Measurements from ENCODE around the gene NID1.

NID1 gene

DNA sequence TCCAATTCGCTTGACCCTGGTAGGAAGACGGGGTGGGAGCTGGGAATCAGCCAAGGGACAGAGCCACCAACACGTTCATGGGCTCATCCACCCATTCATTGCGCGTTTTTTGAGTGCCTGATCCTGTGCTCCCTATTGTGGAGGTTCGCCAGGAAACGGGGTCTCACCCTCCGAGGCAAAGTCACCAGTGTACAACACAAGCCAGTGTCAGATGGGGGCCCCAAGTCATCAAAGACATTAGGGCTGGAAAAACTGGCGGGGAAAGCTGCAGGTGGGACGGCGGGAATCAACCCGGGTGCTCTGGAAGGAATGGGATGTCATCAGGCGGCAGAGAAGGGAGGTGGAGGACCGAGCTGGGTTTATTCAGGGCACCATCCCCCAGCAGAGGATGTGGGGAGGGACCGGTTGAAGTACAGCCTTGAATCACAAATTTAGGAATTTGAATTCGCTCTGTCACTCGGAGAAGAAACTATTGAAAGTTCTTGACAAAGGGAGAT is 667 bp upstream of the NID1 start:
- no peak for DNase-seq

DNA sequence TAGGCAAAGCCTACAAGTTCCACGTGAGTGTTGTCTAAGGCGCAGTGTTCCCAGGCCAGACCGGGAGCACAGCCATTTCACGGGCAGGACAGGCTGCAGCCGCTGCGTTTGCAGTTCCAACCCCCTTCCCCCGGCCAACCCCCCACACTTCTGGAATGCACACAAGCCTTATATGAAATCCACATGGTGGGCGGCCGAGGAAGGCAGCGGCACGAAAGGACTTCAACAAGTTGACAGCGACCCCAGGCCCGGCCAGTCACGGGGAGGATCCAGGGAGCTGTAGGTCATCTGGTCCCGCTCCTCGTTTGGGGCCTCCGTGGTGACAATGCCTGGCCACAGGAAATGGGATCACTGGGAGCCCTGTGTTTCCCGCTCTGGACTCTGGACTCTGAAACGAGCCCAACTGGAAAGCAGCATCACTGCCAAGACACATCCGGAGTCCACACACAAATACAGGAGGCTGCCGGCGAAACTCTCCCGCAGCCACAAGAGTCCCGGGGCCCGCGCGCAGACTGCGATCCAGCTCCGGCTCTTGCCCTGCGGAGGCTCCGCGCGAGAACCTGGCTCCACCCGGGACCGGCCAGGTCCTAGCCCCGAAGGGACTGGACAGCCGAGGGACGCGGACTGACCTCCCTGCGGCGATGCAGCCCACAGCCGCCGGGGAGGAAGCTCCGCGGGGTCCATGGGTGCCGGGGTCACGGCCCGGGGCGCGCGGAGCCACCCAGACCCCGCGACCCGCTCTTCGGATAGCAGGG is 794 bp downstream of the NID1 start:
- DNase-seq = no peak

DNA sequence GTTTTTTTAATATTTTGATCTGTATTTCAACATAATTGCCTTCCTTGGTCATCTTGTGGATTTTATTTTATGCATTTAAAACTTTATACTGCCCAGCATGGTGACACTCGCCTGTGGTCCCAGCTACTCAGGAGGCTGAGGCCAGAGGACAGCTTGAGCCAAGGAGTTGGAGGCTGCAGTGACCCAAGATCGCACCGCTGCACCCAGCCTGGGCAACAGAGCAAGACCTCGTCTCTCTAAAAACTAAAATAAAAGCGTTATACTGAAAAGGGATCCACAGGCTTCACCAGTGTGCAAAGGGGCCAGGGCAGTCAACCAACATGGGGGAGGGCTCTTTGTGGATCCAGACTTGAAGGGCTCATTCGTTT is 1.4 kb downstream of the NID1 start:
- DNase-seq = no peak

DNA sequence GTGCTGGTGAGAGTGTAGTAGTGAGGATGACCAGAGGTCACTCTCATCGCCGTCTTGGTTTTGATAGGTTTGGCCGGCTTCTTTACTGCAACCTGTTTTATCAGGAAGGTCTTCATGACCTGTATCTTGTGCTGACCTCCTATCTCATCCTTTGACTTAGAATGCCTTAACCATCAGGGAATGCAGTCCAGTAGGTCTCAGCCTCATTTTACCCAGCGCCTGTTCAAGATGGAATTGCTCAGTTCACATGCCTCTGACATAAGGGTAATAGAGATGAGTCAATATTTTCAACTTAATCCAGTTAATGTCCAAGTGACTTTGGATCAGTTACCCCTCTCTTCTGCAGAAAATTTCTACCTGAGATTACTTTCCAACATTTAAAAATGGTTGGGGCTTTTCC is 4.6 kb downstream of the NID1 start:
- DNase-seq = no peak

DNA sequence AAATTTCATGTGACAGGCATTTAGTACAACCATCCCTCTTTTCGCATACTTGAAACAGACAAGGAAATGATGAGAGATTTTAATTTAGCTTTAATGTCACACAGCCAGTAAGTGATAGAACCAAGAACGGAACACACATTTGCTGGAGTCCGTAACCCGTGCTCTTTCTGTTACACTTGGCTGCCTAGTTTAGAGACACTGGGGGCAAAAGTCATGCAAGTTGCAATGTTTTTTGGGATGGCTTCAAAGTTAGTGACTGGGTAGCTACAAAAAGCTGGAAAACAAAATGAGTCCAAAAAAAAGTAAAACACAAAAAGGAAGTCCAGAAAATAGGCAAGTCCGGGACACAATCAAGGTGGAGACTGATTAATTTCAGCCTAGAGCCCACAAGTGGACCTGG is 5.9 kb downstream of the NID1 start:
- DNase-seq = no peak

DNA sequence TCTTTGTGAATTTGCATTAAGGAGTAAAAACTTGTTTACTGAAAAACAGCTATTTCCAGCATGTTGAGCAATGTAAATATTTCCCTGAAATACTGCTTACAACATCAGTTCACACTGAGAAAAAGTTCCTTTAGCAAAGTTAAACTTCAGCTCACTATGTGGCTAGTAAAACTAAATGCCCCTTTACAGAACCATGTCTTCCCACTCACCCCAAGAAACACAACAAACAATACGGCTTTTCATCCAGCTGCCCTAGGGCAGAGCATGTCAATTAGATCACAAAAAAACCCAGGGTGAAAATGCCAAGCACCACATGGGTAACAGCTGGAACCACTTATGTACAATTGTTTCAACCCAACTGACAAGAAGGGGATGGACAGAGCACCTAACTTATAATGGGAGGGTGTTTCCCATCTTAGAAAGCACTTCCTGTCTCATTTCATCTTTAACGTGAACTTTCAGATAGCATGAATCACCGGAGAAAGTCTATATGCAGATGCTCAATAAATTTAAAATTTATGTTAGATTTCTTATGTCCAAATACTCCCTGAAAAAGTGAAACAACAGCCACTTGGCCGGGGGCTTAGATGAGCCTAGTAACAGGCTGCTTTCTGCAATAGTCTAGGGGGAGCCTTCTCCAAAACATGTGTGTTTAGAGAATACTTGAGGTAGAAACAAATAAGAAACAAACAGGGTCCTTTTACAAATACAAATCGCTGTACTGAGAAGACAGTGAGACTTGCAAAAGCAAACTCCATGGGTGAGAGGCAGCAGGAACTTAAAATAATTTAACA is 6.6 kb downstream of the NID1 start:
- DNase-seq = no peak

DNA sequence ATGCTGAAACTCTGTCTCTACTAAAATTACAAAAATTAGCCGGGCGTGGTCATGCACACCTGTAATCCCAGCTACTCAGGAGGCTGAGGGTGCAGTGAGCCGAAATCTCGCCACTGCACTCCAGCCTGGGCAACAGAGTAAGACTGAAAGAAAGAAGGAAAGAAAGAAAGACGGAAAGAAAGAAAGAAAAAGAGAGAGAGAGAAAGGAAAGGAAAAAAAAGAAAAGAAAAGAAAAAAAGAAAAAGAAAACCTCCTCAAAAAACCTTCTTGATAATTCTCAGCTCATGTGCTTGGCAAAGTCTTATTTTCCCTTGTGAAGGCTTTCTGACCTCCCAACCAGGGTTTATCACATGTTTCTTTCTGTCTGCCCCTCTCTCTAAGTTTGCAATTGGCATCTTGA is 7.3 kb downstream of the NID1 start:
- no peak for DNase-seq

DNA sequence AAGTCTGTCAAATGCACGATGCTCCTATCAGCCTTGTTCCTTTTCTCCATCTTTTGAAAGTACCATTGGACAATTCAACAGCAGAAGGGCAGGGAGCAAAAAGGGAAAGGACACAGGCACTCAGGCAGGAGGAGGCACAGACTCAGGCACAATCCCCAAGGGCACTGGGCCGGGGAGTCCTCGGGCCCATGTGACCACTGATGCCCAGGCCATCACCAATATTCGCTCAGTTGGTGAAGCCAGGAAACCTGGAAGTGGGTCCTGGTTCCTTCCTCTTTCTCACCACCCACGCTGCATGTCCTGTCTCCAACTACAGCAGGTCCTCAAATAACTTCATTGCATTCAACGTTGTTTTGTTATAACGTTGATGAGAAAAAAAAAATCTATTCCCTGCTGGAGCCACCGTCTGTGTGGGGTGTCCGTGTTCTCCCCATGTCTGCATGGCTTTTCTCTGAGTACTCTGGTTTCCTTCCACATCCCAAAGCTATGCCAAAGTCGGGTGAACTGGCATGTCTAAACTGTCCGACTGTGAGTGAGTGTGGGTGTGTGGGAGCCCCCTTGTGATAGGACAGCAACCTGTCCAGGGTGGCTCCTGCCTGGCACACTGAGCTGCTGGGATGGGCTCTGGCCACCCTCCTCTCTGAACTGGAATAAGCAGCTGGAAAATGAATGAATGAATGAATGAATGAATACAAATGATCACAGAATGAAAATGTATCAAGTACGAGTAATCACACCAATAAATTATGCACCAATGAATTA is 12.5 kb downstream of the NID1 start:
- DNase-seq = no peak

DNA sequence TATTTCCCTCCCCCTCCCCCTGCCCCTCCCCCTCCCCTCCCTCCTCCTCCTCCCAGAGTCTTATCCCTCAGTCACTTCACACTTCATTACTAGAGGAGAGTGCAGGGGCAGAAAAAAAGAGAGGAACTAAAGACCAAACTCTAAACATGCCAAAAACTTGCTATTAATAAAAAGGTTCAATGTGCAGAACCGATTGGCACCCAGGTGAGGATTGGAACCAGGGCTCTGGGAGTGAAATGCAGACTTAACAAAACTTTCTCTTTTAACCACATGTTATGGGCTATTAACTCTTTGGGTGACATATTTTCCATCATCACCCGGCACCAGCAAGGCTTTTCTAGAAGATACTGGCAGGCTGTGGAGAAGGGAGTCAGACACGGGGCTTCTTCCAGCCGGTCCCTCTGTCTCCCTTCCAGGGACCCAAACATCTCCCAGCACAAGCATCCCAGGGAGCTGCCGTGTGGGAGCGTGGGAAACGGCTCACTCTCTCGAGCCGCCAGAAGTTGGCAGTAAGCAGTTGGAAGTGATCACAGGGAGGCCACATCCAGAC is 13.6 kb downstream of the NID1 start:
- DNase-seq = no peak

DNA sequence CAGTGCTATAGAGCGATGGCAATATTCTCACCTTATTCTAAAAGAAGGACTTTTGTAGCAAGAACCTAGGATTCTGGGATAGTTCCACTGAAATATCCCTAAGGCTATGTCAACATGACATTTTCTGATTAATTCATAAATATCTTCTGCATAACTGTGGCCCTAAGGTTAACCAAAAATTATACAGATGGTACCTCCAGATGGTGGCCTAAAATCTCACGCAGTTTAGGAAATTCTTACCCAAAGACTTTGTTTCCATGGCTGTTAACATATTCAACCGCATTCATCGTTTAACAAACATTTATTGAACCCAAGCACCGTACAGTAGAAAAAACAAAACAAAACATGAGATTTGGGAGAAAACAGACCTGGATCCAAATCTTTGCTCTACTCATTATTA is 19.1 kb downstream of the NID1 start:
- no peak for DNase-seq

DNA sequence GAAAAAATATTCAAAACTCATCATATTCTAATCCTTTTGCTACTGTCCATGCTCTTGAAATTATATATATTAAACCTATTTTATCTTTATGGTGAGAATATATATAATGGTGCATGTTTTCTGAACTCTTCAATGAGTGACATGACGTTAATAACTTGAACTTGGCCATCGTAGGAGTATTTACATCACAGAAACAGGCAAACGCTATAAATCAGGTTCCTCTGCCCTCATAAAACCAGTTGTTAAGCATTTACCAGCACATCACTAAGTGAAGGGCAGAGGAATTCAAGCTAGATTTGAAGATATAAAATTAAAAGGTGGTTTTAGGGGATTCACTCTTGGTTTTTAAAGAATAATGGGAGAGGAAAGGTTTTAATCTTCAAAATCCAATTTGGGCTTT is 20.5 kb downstream of the NID1 start:
- no peak for DNase-seq

DNA sequence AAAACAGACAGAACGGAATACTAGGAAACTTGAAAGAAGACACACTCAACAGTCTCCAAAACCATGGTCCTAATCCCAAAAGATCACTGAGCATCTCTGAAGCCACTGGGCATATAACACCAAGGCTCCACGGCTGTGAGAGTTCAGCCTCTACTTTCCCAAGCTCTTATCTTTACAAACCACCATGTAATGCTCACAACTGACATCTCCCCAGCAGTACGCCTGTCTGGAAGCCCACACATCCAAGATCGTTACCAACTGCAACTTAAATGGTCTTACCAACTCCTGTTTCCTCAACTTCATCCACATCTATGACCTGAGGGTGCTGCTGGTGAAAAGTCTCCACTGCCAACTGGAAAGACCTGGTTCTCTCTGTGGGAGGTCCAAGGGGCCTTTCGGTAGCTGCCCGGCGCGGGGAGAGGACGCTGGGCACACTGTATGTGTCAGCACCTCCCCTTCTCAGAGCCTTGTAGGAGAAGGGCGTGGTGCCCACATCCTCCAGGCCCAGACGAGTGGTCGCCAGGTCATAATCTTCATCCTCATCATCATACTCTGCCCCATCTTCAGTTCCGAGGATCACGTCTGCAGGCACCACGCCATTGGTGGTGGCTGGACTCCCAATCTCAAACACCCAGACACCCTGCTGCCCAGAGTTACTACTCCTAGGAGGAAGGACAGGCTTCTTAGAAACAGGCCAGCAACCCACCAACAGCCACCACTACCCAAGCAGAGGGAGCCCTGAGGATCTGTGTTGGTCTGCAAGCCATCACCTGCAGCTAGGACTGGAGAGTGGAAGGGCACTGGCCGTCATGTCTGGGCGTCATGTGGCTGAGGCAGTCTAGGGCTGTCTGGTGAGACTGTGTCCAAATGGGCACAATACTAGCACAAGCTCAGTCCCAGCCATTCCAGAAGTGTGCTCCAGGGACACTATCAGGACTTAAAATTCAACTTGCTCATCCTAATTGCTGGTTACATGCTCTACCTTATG is 23.0 kb downstream of the NID1 start:
- DNase-seq = no peak

DNA sequence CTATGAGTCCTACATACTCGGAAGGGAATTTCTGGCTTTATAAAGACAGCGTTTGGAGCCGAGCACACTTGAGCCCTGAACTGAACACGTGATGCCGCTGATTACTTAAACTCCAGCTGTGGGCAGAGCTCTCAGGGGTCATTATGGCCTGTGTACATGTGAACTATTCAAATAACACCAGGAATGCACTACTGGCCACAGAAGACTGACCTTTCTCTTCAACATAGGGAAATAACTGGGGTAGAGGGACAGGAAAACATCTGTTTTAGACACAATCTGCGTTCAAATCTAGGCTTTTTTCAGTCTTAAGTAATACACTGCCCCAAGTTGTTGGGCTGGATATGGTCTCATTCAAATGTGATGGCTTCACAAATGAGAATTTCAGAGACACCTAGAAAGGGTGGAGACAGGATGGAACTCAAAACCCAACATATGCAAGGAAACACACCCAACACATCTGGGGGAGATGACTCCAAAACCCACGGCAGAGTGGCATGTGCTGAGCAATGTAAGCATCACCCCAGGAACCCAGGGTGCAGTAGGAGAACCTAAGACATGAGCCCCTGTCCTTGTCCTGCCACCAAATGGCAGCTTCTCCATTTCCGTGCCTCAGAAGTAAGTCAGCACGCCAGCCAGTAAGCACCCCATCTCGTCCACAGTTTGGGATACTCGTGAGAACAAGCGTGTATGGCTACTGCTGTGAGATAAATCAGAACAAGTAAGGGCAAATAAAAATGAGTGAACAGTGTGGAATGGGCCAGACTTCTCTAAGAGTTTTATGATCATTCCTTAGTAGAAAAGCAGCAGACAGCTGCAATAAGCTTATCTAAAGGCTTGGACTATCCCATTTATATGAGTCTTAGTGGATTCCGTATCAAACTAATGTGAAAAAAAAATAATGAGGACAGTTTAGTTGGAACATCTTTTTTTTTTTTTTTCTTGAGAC is 24.9 kb downstream of the NID1 start:
- no peak for DNase-seq

DNA sequence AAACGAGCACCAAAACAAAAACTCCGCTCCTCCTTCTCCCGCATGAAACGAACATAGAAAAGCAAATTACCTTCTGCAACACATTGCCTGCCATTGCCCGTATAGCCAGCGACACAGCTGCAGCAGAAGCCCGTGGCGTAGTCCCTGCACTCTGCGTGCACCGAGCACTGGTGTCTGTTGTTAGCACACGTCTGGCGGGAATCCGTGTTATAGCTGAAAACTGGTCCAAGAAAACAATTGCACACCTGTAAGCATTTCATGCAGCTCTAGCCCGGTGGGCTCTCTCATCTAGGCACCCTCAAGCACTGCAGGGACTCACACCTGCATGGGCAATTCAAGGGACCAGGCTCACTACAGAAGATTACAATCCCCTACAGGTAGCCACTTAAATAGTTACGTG is 26.9 kb downstream of the NID1 start:
- DNase-seq = no peak

DNA sequence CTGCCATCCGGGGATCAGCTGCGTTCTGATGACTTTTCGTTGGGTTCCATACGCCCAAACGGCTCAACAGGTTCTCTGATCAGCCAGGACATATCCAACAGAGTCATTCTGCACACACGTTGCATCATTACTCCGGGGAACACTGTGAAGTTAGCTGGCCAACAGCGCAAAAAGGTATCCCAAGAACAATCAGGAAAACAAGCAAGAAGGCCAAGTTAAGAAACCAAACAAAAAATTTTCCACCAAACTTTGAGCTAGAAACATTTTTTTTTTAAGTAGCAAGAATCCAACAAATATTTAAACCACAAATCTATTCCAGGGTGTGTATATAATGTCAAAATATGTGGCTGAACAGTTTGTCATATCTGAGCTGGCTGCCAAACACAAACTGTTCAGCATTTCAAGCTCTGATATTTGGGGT is 29.2 kb downstream of the NID1 start:
- DNase-seq = no peak

DNA sequence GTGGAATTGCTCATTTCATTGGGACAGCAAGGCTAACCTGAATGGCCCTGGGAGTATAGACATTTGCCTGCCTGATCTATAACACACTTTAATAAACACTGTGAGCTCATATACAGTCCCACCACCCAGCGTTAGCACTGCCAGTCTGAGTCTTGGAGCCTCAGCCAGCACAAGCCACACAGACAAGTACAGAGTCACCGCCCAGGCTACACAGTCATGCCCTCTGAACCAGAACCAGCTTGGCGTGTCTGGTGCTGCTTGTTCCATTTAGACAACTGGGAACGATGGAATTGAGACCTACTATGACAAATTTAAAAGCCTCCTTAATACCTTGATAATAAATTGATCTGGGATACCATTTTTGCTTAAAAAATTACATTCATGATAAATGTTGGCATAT is 31.6 kb downstream of the NID1 start:
- DNase-seq = no peak

DNA sequence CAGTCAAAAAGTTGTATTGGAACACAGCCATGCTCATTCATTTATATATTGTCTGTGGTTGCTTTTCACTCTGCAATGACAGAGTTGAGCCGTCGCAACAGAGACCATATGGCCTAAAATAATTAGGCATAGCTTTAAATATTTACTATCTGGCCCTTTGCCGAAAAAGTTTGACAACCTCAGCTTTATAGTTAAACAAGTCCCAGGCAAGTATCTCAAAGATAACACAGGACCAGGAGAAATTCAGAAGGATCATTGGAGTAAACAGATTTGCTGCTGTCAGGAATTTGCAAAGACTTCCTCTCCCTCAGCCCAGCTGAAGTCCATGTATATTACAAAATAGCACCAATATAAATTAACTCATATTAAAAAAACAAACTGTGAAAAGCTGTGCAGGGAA is 34.4 kb downstream of the NID1 start:
- no peak for DNase-seq

DNA sequence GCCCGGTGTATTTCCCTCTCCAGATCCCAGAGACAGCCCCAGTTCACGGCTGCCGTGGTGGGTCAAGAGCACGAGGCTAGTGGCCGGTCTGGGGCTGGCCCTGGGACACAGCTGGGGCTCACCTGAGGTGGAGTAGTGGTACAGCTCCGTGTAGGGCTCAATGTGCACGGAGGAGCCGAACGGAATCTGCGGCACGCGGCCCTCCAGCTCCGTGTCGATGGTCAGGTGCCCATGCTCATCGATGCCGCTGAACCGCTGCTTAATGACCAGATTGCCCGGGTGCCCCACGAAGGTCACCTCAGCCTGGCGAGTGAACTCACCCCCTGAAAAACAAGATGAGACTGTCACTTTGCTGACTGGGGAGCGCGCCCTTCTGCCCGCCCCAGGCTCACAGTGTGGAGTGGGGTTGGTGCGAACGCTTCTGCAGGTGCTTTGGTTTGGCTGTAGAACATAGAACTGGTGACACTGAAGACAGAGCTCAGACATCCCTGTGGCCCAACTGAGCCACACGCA is 35.4 kb downstream of the NID1 start:
- no peak for DNase-seq

DNA sequence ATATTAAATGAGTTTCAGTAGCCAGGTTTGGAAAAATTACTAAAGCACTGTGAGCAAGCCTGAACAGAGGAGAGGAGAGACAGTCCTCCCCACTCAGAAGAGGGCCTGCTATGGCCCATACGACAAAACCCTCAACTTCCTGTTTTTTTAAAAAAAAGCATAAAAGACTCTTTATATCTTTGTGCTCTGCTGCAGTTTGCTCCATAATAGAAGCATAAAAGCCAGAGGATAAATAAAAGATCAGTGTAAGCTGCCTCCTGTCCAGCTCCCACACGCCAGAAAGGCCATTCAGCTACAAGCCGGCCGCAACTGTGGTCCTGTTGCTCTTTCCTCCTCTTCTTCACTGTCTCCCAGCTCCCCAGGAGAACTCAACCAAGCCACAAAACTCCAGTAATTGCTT is 37.8 kb downstream of the NID1 start:
- no peak for DNase-seq

DNA sequence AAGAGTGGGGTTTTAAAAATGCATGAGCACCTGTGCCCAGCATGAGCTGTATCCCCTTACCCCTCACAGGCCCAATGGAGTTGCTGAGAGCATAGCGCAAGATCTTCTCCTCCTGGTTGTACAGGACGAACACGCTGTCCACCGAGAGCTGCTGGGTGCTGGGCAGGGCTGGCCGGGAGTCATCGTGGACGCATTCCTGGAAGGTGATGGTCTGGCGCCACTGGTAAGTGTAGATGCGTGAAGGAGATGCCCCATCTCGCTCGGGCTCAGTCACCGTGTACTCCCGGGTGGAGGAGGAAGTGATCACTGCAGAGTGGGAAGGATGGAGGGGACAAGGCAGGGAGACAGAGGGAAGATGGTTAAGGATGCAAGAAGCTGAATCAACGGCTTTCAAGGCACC is 39.1 kb downstream of the NID1 start:
- DNase-seq = no peak

DNA sequence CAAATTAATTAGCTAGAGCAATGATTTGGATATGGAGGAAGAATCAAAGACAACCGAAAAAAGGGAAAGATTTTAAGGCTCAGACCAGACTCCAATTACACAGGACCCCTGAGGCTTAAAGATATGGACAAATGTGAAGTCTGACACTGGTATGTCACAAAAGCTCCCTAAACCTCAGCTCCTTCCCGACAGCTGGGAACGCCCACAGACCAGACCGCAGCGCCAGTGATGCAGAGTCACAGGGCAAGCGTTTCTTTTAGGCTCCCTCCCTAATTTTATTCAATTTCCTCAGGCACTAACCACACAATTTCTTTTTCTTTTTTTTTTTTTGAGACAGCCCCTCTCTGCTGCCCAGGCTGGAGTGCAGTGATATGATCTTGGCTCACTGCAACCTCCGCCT is 40.2 kb downstream of the NID1 start:
- no peak for DNase-seq
